NB4 (cell line): ENCODE results near the gene SLC25A28.

Experiments used
- MYC ChIP-seq: IDR thresholded peaks from 2 replicates; pipeline ENCODE4 v1.6.1; 2011; ENCODE audit warnings: low read depth, low read length
- POLR2A ChIP-seq: IDR thresholded peaks from 2 replicates; pipeline ENCODE4 v1.6.1; 2011; ENCODE audit warnings: mild to moderate bottlenecking; ENCODE audit not compliant: insufficient read length; ENCODE audit errors: extremely low read depth
- TF ChIP-seq, protein P1 (sequence below): IDR thresholded peaks from 2 replicates; pipeline ENCODE4 v1.6.1; 2011; ENCODE audit warnings: low read depth, low read length
- TF ChIP-seq, protein P2 (sequence below): IDR thresholded peaks from one replicate; pipeline ENCODE4 v1.5.1; 2012; ENCODE audit warnings: low read depth, low read length

DNA sequence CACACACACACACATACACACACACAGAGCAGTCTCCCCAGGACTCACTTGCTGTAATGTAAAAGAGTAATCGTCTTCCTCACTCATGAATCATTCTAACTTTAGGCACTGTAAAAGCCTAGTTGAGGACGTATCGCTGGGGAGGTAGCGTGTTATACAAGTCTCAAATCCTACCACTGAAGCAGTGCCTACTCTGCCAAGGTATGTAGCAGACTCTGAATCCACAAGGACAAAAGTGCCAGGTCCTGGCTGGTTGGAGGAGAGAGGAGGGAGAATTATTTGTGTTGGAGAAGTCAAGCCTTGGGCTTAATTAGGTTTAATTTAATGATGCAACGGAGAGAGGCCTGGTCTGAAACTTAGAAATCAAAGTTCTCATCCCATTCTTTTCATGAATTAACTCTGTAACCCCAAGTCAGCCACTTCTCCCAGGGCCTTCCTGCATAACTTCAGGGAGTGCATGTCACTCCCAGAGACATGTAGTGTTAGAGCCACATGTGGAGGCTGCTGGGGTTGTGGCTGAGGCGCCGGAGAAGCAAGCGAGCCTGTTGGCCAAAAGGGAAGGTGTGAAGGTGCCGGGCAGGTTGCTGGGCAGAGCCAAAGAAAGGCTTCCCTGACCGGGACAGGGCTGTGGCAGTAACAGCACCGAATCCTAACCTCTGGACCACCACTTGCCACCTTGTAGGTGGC is 50.8 kb downstream of the SLC25A28 start:
- TF ChIP-seq, protein P1, sequence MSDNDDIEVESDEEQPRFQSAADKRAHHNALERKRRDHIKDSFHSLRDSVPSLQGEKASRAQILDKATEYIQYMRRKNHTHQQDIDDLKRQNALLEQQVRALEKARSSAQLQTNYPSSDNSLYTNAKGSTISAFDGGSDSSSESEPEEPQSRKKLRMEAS: no peak
- no peak for TF ChIP-seq POLR2A
- TF ChIP-seq, protein P2, sequence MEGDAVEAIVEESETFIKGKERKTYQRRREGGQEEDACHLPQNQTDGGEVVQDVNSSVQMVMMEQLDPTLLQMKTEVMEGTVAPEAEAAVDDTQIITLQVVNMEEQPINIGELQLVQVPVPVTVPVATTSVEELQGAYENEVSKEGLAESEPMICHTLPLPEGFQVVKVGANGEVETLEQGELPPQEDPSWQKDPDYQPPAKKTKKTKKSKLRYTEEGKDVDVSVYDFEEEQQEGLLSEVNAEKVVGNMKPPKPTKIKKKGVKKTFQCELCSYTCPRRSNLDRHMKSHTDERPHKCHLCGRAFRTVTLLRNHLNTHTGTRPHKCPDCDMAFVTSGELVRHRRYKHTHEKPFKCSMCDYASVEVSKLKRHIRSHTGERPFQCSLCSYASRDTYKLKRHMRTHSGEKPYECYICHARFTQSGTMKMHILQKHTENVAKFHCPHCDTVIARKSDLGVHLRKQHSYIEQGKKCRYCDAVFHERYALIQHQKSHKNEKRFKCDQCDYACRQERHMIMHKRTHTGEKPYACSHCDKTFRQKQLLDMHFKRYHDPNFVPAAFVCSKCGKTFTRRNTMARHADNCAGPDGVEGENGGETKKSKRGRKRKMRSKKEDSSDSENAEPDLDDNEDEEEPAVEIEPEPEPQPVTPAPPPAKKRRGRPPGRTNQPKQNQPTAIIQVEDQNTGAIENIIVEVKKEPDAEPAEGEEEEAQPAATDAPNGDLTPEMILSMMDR: no peak
- TF ChIP-seq MYC: no peak
